IMR-90 (cell line): Measurements from ENCODE around the gene TTC23. TPM values are rescaled to one million over a fixed set of nuclear protein-coding genes. Genes with fewer than 3 reads are reported as not detected.

Experiments used
- ATAC-seq: fragments of 200-7000 bp; cut with Tn5 transposase; 2 replicates; pipeline ENCODE4 v1.9.1; 2020; ENCODE audit warnings: low read depth, mild to moderate bottlenecking, moderate library complexity
- BruUV-seq: library from RNA; stranded (reverse); fragments of 400-500 nt; replicated peaks from 2 replicates; lab custom pipeline; 2021; lab: Mats Ljungman, UMichigan
- CTCF ChIA-PET: fragments of 300-600 bp; formaldehyde crosslinking; extraction: SDS; loops from one replicate; lab custom pipeline; 2021; ENCODE audit warnings: antibody characterized with exemption; lab: Yijun Ruan, JAX
- POLR2A ChIA-PET: fragments of 300-600 bp; sonication (Branson Sonifier 250); formaldehyde crosslinking; loops from one replicate; lab custom pipeline; 2022; ENCODE audit warnings: antibody characterized with exemption; ENCODE audit not compliant: unreplicated experiment; lab: Charles Lee
- DNase-seq: peaks from one replicate; pipeline ENCODE4 v3.0.0; 2013
- H2AFZ ChIP-seq: replicated peaks from 2 replicates; pipeline ENCODE3; 2013; ENCODE audit warnings: low read length, mild to moderate bottlenecking; ENCODE audit not compliant: poor library complexity
- H2AK5ac ChIP-seq: 2 replicates; pipeline ENCODE4 v1.6.1; 2013; ENCODE audit warnings: low read depth, low read length, inconsistent platforms
- H2AK9ac ChIP-seq: replicated peaks from 2 replicates; pipeline ENCODE3; 2013; ENCODE audit warnings: mild to moderate bottlenecking, low read depth, low read length, moderate library complexity; ENCODE audit not compliant: poor library complexity
- H2BK120ac ChIP-seq: 2 replicates; pipeline ENCODE4 v1.6.1; 2013; ENCODE audit warnings: low read depth, low read length, inconsistent platforms
- H2BK15ac ChIP-seq: 3 replicates; pipeline ENCODE4 v1.6.1; 2013; ENCODE audit warnings: low read depth, low read length, inconsistent platforms
- H2BK20ac ChIP-seq: 2 replicates; pipeline ENCODE4 v1.6.1; 2013; ENCODE audit warnings: low read depth, mild to moderate bottlenecking, inconsistent platforms, low read length, moderate library complexity
- H2BK5ac ChIP-seq: 2 replicates; pipeline ENCODE4 v1.6.1; 2013; ENCODE audit warnings: mild to moderate bottlenecking, low read depth, low read length, inconsistent platforms; ENCODE audit not compliant: poor library complexity, severe bottlenecking
- H3K14ac ChIP-seq: replicated peaks from 2 replicates; pipeline ENCODE4 v1.6.1; 2013; ENCODE audit warnings: low read depth, low read length, inconsistent platforms
- H3K18ac ChIP-seq: 2 replicates; pipeline ENCODE4 v1.6.1; 2013; ENCODE audit warnings: low read depth, low read length, control low read depth
- H3K23ac ChIP-seq: 2 replicates; pipeline ENCODE4 v1.6.1; 2013; ENCODE audit warnings: low read depth, low read length, inconsistent platforms
- H3K27ac ChIP-seq: 2 replicates; pipeline ENCODE4 v1.5.1; 2013; ENCODE audit warnings: mild to moderate bottlenecking, control low read depth, low read length; ENCODE audit not compliant: insufficient read depth
- H3K27me3 ChIP-seq: 2 replicates; pipeline ENCODE4 v1.6.1; 2013; ENCODE audit warnings: low read length; ENCODE audit not compliant: control insufficient read depth, insufficient read depth
- H3K36me3 ChIP-seq: 2 replicates; pipeline ENCODE4 v1.6.1; 2013; ENCODE audit warnings: low read length, mixed read lengths; ENCODE audit not compliant: control insufficient read depth, insufficient read depth
- H3K4ac ChIP-seq: 2 replicates; pipeline ENCODE4 v1.6.1; 2013; ENCODE audit warnings: low read depth, low read length, inconsistent platforms
- H3K4me1 ChIP-seq: 2 replicates; pipeline ENCODE4 v1.6.1; 2013; ENCODE audit warnings: low read length, mixed read lengths; ENCODE audit not compliant: control insufficient read depth, insufficient read depth
- H3K4me2 ChIP-seq: 2 replicates; pipeline ENCODE4 v1.6.1; 2013; ENCODE audit warnings: low read depth, mild to moderate bottlenecking, control low read depth, low read length, moderate library complexity
- H3K4me3 ChIP-seq: 2 replicates; pipeline ENCODE4 v1.5.1; 2013; ENCODE audit warnings: low read depth, mild to moderate bottlenecking, control low read depth, low read length, moderate library complexity; ENCODE audit not compliant: insufficient read depth
- H3K56ac ChIP-seq: 2 replicates; pipeline ENCODE4 v1.6.1; 2013; ENCODE audit warnings: low read length, inconsistent platforms; ENCODE audit not compliant: insufficient read depth; ENCODE audit errors: extremely low read depth
- H3K79me1 ChIP-seq, 2 experiments: 2 replicates each; pipeline ENCODE4 v1.6.1; 2013; ENCODE audit warnings: low read length in 2 of 2, inconsistent platforms in 1 of 2, low read depth in 1 of 2
- H3K9ac ChIP-seq: 2 replicates; pipeline ENCODE4 v1.6.1; 2013; ENCODE audit warnings: low read depth, low read length, control low read depth
- H3K9me1 ChIP-seq: 2 replicates; pipeline ENCODE4 v1.6.1; 2013; ENCODE audit warnings: low read length, inconsistent platforms; ENCODE audit not compliant: insufficient read depth
- H3K9me3 ChIP-seq: 2 replicates; pipeline ENCODE4 v1.6.1; 2013; ENCODE audit warnings: low read length; ENCODE audit not compliant: control insufficient read depth, insufficient read depth
- H4K20me1 ChIP-seq: 2 replicates; pipeline ENCODE4 v1.6.1; 2013; ENCODE audit warnings: low read length, inconsistent platforms; ENCODE audit not compliant: insufficient read depth
- H4K5ac ChIP-seq: 2 replicates; pipeline ENCODE4 v1.6.1; 2013; ENCODE audit warnings: mild to moderate bottlenecking, low read depth, low read length, control low read depth
- H4K8ac ChIP-seq, 2 experiments: 2 replicates each; pipeline ENCODE4 v1.6.1; 2013; ENCODE audit warnings: low read depth in 2 of 2, low read length in 2 of 2, control low read depth in 1 of 2, inconsistent platforms in 1 of 2
- H4K91ac ChIP-seq: 2 replicates; pipeline ENCODE4 v1.6.1; 2013; ENCODE audit warnings: low read depth, low read length, inconsistent platforms; ENCODE audit not compliant: insufficient read depth
- BHLHE40 ChIP-seq: fragments of 150-350 bp; IDR thresholded peaks from 2 replicates; pipeline ENCODE4 v1.6.1; 2016; ENCODE audit warnings: mild to moderate bottlenecking, low read depth, low read length
- MXI1 ChIP-seq: IDR thresholded peaks from 2 replicates; pipeline ENCODE4 v1.6.1; 2012; ENCODE audit warnings: low read depth, mild to moderate bottlenecking, low read length, moderate library complexity, borderline replicate concordance
- RCOR1 ChIP-seq: IDR thresholded peaks from 2 replicates; pipeline ENCODE4 v1.6.1; 2012; ENCODE audit warnings: mild to moderate bottlenecking, low read length, improper control_type of control experiment; ENCODE audit not compliant: insufficient replicate concordance
- WGBS, 2 experiments: methylation state at CpG; one replicate each; pipeline versions ENCODE4 v1.1.5 to v1.1.7; 2013; ENCODE audit warnings: missing lambda C conversion rate in 2 of 2; ENCODE audit not compliant: insufficient read length in 1 of 2; ENCODE audit errors: extremely low coverage in 2 of 2; 5-methylcytosine and 5-hydroxymethylcytosine counted together
- dilution Hi-C: fragments of 300-500 bp; cut with HindIII; formaldehyde crosslinking; loops from one replicate; pipeline ENCODE4 v1.14.3; 2018; ENCODE audit warnings: low sequenced_read_pairs; ENCODE audit not compliant: unreplicated experiment
- in situ Hi-C: fragments of 300-500 bp; cut with MboI; formaldehyde crosslinking; loops from 3 replicates; pipeline ENCODE4 v1.14.3; 2019; ENCODE audit warnings: low sequenced_read_pairs, inconsistent platforms, mixed read lengths
- intact Hi-C: fragments of 100-400 bp; cut with micrococcal nuclease; formaldehyde crosslinking; loops from 2 replicates; pipeline ENCODE4 v1.10.0; 2022
- polyA plus RNA-seq, 3 experiments: library from polyadenylated mRNA; depleted of rRNA; stranded (reverse); fragments of >200 nt; gene quantifications; 2 replicates each; pipeline ENCODE4 v1.2.3, GENCODE V29; 2012; ENCODE audit warnings: low replicate concordance in 1 of 3
- total RNA-seq: library from RNA; depleted of rRNA; stranded (reverse); fragments of >200 nt; gene quantifications from 2 replicates; pipeline ENCODE4 v1.2.3, GENCODE V29; 2012

Gene TTC23
- total and polyA plus RNA-seq, 2 of the 4 experiments (the other 2 are of a cell fraction) = 7.8 to 29.8 TPM

- Histone ChIP-seq H3K27ac (no peak overlapping the region), H3K4ac (no peak overlapping the region), H3K9me1 (peaks cover 21% of the 10 kb centered on the region), H4K20me1 (no peaks in the 10 kb centered on the region), H3K23ac (no peak overlapping the region), H3K4me2 (no peak overlapping the region), H2BK5ac (no peak overlapping the region), H2BK20ac (no peak overlapping the region), H3K79me1 (peaks cover 3 to 37% of the 10 kb centered on the region in 2 experiments; a peak in 3 of 4 replicates), H3K27me3 (no peaks in the 10 kb centered on the region), H3K4me1 (peaks cover 4% of the 10 kb centered on the region), H4K5ac (no peak overlapping the region), H3K14ac (no peak overlapping the region), H2BK15ac (no peak overlapping the region), H2AK9ac (no peak overlapping the region), H3K18ac (no peak overlapping the region), H2AK5ac (no peak overlapping the region), H2BK120ac (no peak overlapping the region), H2AFZ (no peak overlapping the region), H4K8ac (no peak overlapping the region), H3K56ac (no peak overlapping the region), H3K36me3 (peaks cover 8% of the 10 kb centered on the region), H3K9me3 (no peaks in the 10 kb centered on the region), H4K91ac (no peak overlapping the region), H3K4me3 (no peak overlapping the region), H3K9ac (no peak overlapping the region)
- CTCF ChIA-PET = no interaction called here
- dilution Hi-C loops (no loop called here), intact Hi-C loops (no loop called here), in situ Hi-C loops (no loop called here)
- no TSS peak for BruUV-seq
- 95% methylated on average over 14 of the region's 16 CpGs; no CpG with 5 or more reads in 1 of the 2 experiments for whole genome bisulfite sequencing, 2 experiments
- ATAC-seq = no peak
- TF ChIP-seq BHLHE40 (no peak), RCOR1 (no peak), MXI1 (no peak)
- POLR2A ChIA-PET = no interaction called here
- DNase-seq = no peak
These were observed 119.7 kb downstream of the TTC23 start for GRCh38 chr15:99129644-99130043.
